DND-41 (cell line): ENCODE data around the gene SNX32.
A peak's percentile ranks its signal among the peaks of the same experiment; 100 is the strongest.
"Not testable (repeated sequence)": the region's sequence is repeated elsewhere in the genome, so short reads cannot be mapped to it uniquely, and the experiment has no call there.

Source experiments
- ATAC-seq: fragments of 200-7000 bp; cut with Tn5 transposase; 3 replicates; pipeline ENCODE4 v1.9.1; 2021; ENCODE audit warnings: low read depth; ENCODE audit not compliant: insufficient read depth
- DNase-seq: peaks from one replicate; pipeline ENCODE4 v3.0.0-alpha.2; 2020
- H2AFZ ChIP-seq: 2 replicates; pipeline ENCODE4 v1.6.0; 2012; ENCODE audit warnings: low read depth, low read length
- H3K27ac ChIP-seq: 2 replicates; pipeline ENCODE4 v1.5.1; 2012; ENCODE audit warnings: low read length, inconsistent platforms
- H3K27me3 ChIP-seq: fragments of 200-600 bp; sonication (generic); 2 replicates; pipeline ENCODE4 v1.6.0; 2012; ENCODE audit warnings: low read length, mild to moderate bottlenecking, inconsistent platforms; ENCODE audit not compliant: insufficient read depth, poor library complexity
- H3K36me3 ChIP-seq: 2 replicates; pipeline ENCODE4 v1.5.1; 2012; ENCODE audit warnings: low read length, inconsistent platforms; ENCODE audit not compliant: insufficient read depth
- H3K4me1 ChIP-seq: 2 replicates; pipeline ENCODE4 v1.5.1; 2012; ENCODE audit warnings: mild to moderate bottlenecking, low read length; ENCODE audit not compliant: insufficient read depth
- H3K4me2 ChIP-seq: 2 replicates; pipeline ENCODE4 v1.6.0; 2012; ENCODE audit warnings: mild to moderate bottlenecking, moderate library complexity, low read length, inconsistent platforms; ENCODE audit not compliant: insufficient read depth
- H3K4me3 ChIP-seq, 2 experiments: fragments of 200-600 bp in 1 of 2; shearing (Covaris generic) in 1 of 2; 2 replicates each; pipeline ENCODE4 v1.5.1; 2012 to 2016; ENCODE audit warnings: inconsistent platforms in 2 of 2, low read length in 2 of 2, mild to moderate bottlenecking in 2 of 2, low read depth in 1 of 2, moderate library complexity in 1 of 2
- H3K79me2 ChIP-seq: 2 replicates; pipeline ENCODE4 v1.6.0; 2012; ENCODE audit warnings: low read length, inconsistent platforms; ENCODE audit not compliant: insufficient read depth
- H3K9ac ChIP-seq: 2 replicates; pipeline ENCODE4 v1.6.0; 2012; ENCODE audit warnings: low read depth, mild to moderate bottlenecking, inconsistent platforms, low read length, moderate library complexity
- H3K9me3 ChIP-seq: 2 replicates; pipeline ENCODE4 v1.5.1; 2012; ENCODE audit warnings: low read length, moderate library complexity, mild to moderate bottlenecking, inconsistent platforms; ENCODE audit not compliant: insufficient read depth, severe bottlenecking
- H4K20me1 ChIP-seq: 2 replicates; pipeline ENCODE4 v1.6.0; 2012; ENCODE audit warnings: low read length; ENCODE audit not compliant: insufficient read depth
- EZH2 ChIP-seq: IDR thresholded peaks from 3 replicates; pipeline ENCODE4 v1.6.1; 2012; ENCODE audit warnings: borderline replicate concordance, low read depth, mild to moderate bottlenecking, moderate library complexity, low read length, inconsistent platforms; ENCODE audit not compliant: severe bottlenecking
- TF ChIP-seq, protein P1 (sequence below): IDR thresholded peaks from 2 replicates; pipeline ENCODE4 v1.5.1; 2012; ENCODE audit warnings: borderline replicate concordance, low read length, moderate library complexity, mild to moderate bottlenecking; ENCODE audit not compliant: poor library complexity, severe bottlenecking; ENCODE audit errors: extremely low read depth

SNX32 gene

DNA sequence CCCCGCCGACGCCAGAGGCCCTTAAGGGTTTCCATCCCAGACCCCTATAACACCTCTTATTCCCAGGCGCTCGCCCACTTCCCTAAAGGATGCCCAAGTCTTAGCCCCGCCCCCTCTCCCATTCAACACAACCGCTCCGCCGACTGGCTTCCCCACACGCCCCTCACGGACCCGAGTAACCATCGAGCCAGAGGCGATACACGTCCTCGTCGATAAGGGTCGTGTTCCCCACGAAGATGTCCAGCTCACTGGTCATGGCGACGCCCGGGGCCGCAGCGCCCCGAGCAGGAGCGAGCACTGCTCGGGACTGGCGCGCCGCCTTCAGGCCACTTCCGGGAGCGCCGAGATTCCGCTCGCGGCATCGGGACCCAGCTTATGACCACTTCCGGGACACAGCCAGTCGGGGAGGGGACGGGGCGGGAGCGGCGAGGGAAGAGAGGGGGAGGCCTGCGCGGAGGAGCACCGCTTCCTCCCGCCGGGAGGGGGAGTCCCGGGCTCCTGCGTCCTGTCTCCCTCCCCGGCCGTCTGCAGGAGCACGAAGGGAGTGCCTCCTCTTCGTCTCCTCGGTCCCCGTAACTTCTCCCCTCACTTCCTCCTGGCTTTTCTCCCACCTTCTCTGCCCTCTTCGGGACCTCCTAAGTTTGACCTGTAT, 54.5 kb downstream of the SNX32 start, which contains the start of gene FIBP:
Gene FIBP, minus strand, starts transcription at position 309 of the 652 bp plus-strand sequence. Its CDS starts 53 bp downstream, at position 256.
- Histone ChIP-seq H3K9me3 (no peaks in the 10 kb centered on the region), H3K4me3 (peak within 1 kb of the TSS; percentile 42 to 71), H3K79me2 (peaks cover 34% of the 10 kb centered on the region), H3K9ac (peak within 1 kb of the TSS; percentile 75), H3K36me3 (peaks cover 44% of the 10 kb centered on the region), H4K20me1 (peaks cover 32% of the 10 kb centered on the region), H2AFZ (peak within 1 kb of the TSS; percentile 95), H3K27ac (peak within 1 kb of the TSS; percentile 85), H3K4me1 (peaks cover 81% of the 10 kb centered on the region), H3K4me2 (peak within 1 kb of the TSS; percentile 96), H3K27me3 (no peaks in the 10 kb centered on the region)
- TF ChIP-seq, protein P1, sequence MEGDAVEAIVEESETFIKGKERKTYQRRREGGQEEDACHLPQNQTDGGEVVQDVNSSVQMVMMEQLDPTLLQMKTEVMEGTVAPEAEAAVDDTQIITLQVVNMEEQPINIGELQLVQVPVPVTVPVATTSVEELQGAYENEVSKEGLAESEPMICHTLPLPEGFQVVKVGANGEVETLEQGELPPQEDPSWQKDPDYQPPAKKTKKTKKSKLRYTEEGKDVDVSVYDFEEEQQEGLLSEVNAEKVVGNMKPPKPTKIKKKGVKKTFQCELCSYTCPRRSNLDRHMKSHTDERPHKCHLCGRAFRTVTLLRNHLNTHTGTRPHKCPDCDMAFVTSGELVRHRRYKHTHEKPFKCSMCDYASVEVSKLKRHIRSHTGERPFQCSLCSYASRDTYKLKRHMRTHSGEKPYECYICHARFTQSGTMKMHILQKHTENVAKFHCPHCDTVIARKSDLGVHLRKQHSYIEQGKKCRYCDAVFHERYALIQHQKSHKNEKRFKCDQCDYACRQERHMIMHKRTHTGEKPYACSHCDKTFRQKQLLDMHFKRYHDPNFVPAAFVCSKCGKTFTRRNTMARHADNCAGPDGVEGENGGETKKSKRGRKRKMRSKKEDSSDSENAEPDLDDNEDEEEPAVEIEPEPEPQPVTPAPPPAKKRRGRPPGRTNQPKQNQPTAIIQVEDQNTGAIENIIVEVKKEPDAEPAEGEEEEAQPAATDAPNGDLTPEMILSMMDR, result peak; percentile 86
- no peak for TF ChIP-seq EZH2
- DNase-seq, result peak; percentile 98
- peak; percentile 74 for ATAC-seq

DNA sequence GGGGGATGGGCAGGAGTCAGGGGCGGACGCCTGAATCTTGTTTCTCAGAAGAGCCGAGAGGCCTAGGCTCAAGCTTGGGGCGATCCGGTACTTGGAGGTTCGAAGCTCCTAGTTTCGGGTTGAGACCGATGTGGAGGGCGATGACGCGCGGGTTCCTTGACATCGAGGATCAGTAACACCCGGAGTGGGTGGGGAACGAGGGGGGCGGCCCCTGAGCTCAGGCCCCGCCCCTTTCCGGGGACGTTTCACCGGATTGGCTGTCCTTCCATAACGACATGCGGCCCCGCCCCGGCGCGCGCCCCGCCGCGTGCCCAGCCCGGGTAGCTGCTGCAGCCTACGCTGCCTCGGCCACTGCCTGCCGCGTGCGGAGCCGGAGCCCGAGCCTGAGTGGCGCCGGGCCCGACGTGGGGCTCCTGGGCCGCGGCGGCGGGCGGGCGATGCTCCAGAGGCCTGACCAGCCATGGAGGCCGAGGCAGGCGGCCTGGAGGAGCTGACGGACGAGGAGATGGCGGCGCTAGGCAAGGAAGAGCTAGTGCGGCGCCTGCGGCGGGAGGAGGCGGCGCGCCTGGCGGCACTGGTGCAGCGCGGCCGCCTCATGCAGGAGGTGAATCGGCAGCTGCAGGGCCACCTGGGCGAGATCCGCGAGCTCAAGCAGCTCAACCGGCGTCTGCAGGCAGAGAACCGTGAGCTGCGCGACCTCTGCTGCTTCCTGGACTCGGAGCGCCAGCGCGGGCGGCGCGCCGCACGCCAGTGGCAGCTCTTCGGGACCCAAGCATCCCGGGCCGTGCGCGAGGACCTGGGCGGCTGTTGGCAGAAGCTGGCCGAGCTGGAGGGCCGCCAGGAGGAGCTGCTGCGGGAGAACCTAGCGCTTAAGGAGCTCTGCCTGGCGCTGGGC, 56.8 kb downstream of the SNX32 start, which contains the start of gene CCDC85B:
Gene CCDC85B, plus strand, starts transcription at position 350 of the 895 bp plus-strand sequence. Its CDS starts 111 bp downstream, at position 461.
- H2AFZ ChIP-seq, result peak within 1 kb of the TSS; percentile 88
- H3K4me2 ChIP-seq, result peak within 1 kb of the TSS; percentile 96
- peak; percentile 74 for ATAC-seq
- H3K9me3 ChIP-seq, result no peaks in the 10 kb centered on the region
- peaks cover 31% of the 10 kb centered on the region for H3K79me2 ChIP-seq
- peaks cover 66% of the 10 kb centered on the region for H3K4me1 ChIP-seq
- H3K9ac ChIP-seq, result peak within 1 kb of the TSS; percentile 75
- H3K36me3 ChIP-seq, result peaks cover 21% of the 10 kb centered on the region
- DNase-seq, result peak; percentile 98
- H3K27ac ChIP-seq, result peak within 1 kb of the TSS; percentile 81
- H3K4me3 ChIP-seq, result peak within 1 kb of the TSS; percentile 51 to 71
- H3K27me3 ChIP-seq, result no peaks in the 10 kb centered on the region
- peaks cover 22% of the 10 kb centered on the region; the same call in 1 of the 2 replicates for H4K20me1 ChIP-seq
- TF ChIP-seq, protein P1, result no peak
- TF ChIP-seq EZH2, result no peak

DNA sequence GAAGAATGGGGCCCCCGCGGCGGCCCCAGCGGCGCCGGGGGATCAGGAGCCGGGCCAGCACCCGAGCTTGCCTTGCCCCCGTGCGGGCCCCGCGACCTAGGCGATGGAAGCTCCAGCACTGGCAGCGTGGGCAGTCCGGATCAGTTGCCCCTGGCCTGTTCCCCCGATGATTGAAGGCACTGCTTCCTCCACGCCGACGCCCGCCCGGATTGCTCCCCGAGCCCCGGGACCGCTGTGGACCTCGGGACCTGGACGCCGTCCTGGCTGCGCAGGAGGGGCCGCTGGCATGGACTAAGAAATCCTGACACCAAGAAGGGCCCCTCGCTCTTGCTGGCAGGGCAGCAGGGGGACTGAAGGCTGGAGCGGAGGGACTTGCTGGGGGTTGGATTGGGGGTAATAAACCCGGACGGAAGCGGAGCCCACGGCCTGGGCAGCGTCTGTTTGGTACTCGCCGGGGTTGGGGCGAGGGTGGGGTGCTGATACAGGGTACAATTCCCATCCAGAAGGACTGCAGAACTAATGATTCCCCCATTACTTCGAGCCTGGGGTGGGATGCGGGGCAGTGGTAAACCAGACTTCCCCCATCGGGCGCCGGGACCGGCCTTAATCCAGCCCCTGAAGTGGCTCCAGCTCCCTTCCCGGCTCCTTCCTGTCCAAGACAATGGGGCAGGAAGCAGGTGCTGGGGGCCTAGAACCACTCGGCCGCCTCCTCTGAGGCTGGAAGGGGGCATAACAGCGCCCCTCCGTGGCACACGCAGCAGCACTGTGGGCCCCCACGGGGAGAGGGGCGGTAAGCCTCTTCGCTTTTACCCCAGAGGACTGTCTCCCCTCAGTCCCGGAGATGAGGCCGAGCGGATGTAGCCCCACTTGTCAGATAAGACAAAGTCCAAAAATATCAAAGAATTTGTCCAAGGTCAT, 57.7 kb downstream of the SNX32 start:
- no peaks in the 10 kb centered on the region for H3K27me3 ChIP-seq
- ATAC-seq, result no peak; the same call in 2 of the 3 replicates
- H3K4me1 ChIP-seq, result peaks cover 61% of the 10 kb centered on the region
- peaks cover 27% of the 10 kb centered on the region for H3K79me2 ChIP-seq
- no peaks in the 10 kb centered on the region for H3K9me3 ChIP-seq
- peak overlapping the region; percentile 51 to 71 for H3K4me3 ChIP-seq
- H4K20me1 ChIP-seq, result peaks cover 21% of the 10 kb centered on the region; the same call in 1 of the 2 replicates
- peak overlapping the region; percentile 88 for H2AFZ ChIP-seq
- H3K36me3 ChIP-seq, result peaks cover 14% of the 10 kb centered on the region
- peak; percentile 38 for DNase-seq
- H3K4me2 ChIP-seq, result peak overlapping the region; percentile 96
- TF ChIP-seq EZH2, result no peak
- TF ChIP-seq, protein P1, result peak; percentile 49
- peak overlapping the region; percentile 75 for H3K9ac ChIP-seq
- peak overlapping the region; percentile 81; the same call in 1 of the 2 replicates for H3K27ac ChIP-seq

DNA sequence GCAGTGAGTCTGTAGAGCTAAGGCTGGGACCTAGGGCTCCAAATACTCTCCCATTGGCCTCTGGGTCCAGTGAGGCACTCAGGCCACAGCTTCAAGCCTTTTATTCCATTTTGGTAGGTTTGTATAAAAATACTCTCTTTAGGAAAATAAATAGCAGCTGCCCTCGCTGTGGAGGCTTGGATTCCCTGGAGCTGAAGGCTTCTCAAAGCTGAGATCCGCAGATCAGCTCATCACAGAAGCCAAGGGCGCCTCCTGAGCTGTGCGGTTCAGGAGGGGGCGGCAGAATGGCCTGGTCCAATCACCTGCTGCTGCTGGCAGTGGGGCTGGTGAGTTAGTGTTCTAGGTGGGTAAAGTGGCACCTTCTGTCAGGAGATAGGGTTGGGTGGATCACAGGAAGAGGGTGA, 58.4 kb downstream of the SNX32 start:
- H3K4me2 ChIP-seq, result peak overlapping the region; percentile 96
- peak overlapping the region in 1 of 2 experiments; percentile 71; a peak in 2 of 4 replicates for H3K4me3 ChIP-seq
- H4K20me1 ChIP-seq, result peaks cover 21% of the 10 kb centered on the region; the same call in 1 of the 2 replicates
- H3K36me3 ChIP-seq, H2AFZ ChIP-seq, ATAC-seq, DNase-seq, H3K27ac ChIP-seq, H3K9me3 ChIP-seq, H3K27me3 ChIP-seq: not testable (repeated sequence)
- H3K79me2 ChIP-seq, result peaks cover 24% of the 10 kb centered on the region
- peaks cover 54% of the 10 kb centered on the region for H3K4me1 ChIP-seq
- H3K9ac ChIP-seq, result peak overlapping the region; percentile 75; the same call in 1 of the 2 replicates
